Activated T-cell treated with anti-CD3 and anti-CD28 coated beads, Interleukin-2, amount 50 U/mL, for 72 hours (primary cell): ENCODE data around the gene ECE1. TPM values are rescaled to one million over a fixed set of nuclear protein-coding genes. Genes with fewer than 3 reads are reported as not detected.
"Not testable (repeated sequence)": the region's sequence is repeated elsewhere in the genome, so short reads cannot be mapped to it uniquely, and the experiment has no call there.

ENCODE experiments used
- ATAC-seq, 2 donors: fragments of 150-1000 bp; cut with Tn5 transposase; replicated peaks in 1 of 2; 2 replicates each; pipeline ENCODE4 v1.10.0; 2021; ENCODE audit warnings: moderate library complexity in 2 of 2, mild to moderate bottlenecking in 1 of 2
- DNase-seq, 2 donors: peaks; one replicate each; pipeline ENCODE4 v3.0.0; 2021 to 2022; ENCODE audit warnings: mixed read lengths in 1 of 2
- H3K27ac Mint-ChIP-seq: one replicate; pipeline ENCODE4 v1.8.0; 2022; ENCODE audit warnings: mild to moderate bottlenecking, moderate library complexity, mixed read lengths
- H3K27me3 Mint-ChIP-seq: one replicate; pipeline ENCODE4 v1.8.0; 2022; ENCODE audit warnings: low read depth, mixed read lengths
- H3K36me3 Mint-ChIP-seq, 2 donors: one replicate each; pipeline ENCODE4 v1.8.0; 2022; ENCODE audit warnings: mixed read lengths in 2 of 2, mild to moderate bottlenecking in 1 of 2; ENCODE audit not compliant: insufficient read depth in 2 of 2
- H3K4me1 Mint-ChIP-seq: one replicate; pipeline ENCODE4 v1.8.0; 2022; ENCODE audit warnings: low read depth, mixed read lengths
- H3K4me3 Mint-ChIP-seq, 2 donors: one replicate each; pipeline ENCODE4 v1.8.0; 2022; ENCODE audit warnings: mild to moderate bottlenecking in 2 of 2, mixed read lengths in 2 of 2, moderate library complexity in 2 of 2
- H3K9me3 Mint-ChIP-seq, 2 donors: one replicate each; pipeline ENCODE4 v1.8.0; 2022; ENCODE audit warnings: mixed read lengths in 2 of 2
- total RNA-seq, 2 donors: library from RNA; stranded (reverse); gene quantifications; one replicate each; pipeline ENCODE4 v1.2.3, GENCODE V29; 2022

The ECE1 gene
- total RNA-seq, 2 donors from 2014 or later, result 159 to 193 TPM

- not testable (repeated sequence) for H3K4me3 Mint-ChIP-seq, ATAC-seq, H3K27ac Mint-ChIP-seq, H3K27me3 Mint-ChIP-seq, H3K9me3 Mint-ChIP-seq, DNase-seq
- H3K36me3 Mint-ChIP-seq, result peaks cover 8 to 19% of the 10 kb centered on the region in 2 donors
- peaks cover 32% of the 10 kb centered on the region for H3K4me1 Mint-ChIP-seq
Observed at GRCh38 chr1:21170837-21171236, 119.4 kb downstream of the ECE1 start.

- Mint-ChIP-seq H3K27me3 (no peaks in the 10 kb centered on the region), H3K4me1 (peaks cover 17% of the 10 kb centered on the region), H3K4me3 (no peak overlapping the region), H3K9me3 (no peaks in the 10 kb centered on the region), H3K36me3 (peaks cover 2 to 17% of the 10 kb centered on the region in 2 donors), H3K27ac (no peak overlapping the region)
- ATAC-seq (no peak), DNase-seq (no peak)
Observed at GRCh38 chr1:21168444-21168843, 121.8 kb downstream of the ECE1 start.

Other genes starting within 250 kb of the ECE1 start
- gene EIF4G3, start 113.6 kb downstream of the ECE1 start, total RNA-seq, result 10 to 100 TPM; 33.3 to 36.3 TPM
- gene NBPF3, start 149.7 kb upstream of the ECE1 start, total RNA-seq, result 1 to 10 TPM; 3.8 to 9.0 TPM
- gene ALPL, start 219.0 kb upstream of the ECE1 start, total RNA-seq, result under 1 TPM in 1 of 2 donors, not detected in 1; 0.23 TPM